Fibroblast of mammary gland (primary cell): ENCODE results near the gene MAGI1.

Experiments
- DNase-seq: peaks from one replicate; pipeline ENCODE4 v3.0.0-alpha.2; 2010; ENCODE audit warnings: low read depth
- H3K4me3 ChIP-seq: 2 replicates; pipeline ENCODE4 v1.5.1; 2011; ENCODE audit warnings: low read depth, mild to moderate bottlenecking, low read length, moderate library complexity; ENCODE audit not compliant: control insufficient read depth
- TF ChIP-seq, protein P1 (sequence below): conservative IDR thresholded peaks from 2 replicates; pipeline ENCODE4 v1.5.1; 2011; ENCODE audit warnings: low read depth, low read length, inconsistent platforms; ENCODE audit not compliant: control insufficient read depth, insufficient read depth

Gene MAGI1

DNA sequence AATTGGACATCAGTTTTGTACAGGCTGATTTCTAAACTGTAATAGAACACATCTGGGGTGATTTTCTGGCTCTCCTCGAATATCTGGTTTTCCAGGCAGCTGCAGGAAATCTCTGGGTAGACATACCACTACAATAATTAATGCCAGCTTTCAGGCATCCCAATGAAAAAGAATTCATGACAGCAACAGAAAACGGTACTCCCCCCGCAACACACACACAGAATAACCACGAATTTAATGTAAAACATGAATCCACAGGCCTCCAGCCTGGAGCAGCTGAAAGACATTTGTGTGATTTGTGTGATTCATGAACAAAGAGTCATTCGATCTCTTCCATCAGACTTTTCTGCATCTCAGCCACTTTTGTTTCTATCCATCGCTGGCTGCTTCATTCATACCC lies 262.2 kb downstream of the MAGI1 start:
- TF ChIP-seq, protein P1, sequence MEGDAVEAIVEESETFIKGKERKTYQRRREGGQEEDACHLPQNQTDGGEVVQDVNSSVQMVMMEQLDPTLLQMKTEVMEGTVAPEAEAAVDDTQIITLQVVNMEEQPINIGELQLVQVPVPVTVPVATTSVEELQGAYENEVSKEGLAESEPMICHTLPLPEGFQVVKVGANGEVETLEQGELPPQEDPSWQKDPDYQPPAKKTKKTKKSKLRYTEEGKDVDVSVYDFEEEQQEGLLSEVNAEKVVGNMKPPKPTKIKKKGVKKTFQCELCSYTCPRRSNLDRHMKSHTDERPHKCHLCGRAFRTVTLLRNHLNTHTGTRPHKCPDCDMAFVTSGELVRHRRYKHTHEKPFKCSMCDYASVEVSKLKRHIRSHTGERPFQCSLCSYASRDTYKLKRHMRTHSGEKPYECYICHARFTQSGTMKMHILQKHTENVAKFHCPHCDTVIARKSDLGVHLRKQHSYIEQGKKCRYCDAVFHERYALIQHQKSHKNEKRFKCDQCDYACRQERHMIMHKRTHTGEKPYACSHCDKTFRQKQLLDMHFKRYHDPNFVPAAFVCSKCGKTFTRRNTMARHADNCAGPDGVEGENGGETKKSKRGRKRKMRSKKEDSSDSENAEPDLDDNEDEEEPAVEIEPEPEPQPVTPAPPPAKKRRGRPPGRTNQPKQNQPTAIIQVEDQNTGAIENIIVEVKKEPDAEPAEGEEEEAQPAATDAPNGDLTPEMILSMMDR = no peak
- H3K4me3 ChIP-seq = no peak overlapping the region

DNA sequence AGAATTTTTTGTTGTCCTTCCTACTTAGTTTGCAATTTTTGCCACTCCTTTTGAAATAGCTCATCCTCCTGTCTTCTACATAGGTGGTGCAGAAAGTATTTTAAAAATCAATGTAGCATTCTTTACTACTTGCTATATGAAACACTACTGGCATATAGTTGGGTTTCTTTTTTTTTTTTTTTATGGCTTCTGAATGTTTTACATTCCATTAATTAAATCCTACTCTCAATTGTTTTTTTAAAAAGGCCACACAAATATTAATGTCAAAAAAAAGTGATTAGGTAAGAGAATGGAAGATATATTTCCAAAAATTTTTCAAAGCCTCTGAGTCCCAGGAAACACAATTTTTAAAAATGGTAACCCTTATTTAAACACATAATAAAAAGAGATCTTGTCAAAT lies 262.6 kb downstream of the MAGI1 start:
- no peak overlapping the region for H3K4me3 ChIP-seq
- TF ChIP-seq, protein P1 = no peak
- DNase-seq = no peak

More for the DNA sequence above, 262.2 kb downstream of the MAGI1 start:
- peak; percentile 73 for DNase-seq

DNA sequence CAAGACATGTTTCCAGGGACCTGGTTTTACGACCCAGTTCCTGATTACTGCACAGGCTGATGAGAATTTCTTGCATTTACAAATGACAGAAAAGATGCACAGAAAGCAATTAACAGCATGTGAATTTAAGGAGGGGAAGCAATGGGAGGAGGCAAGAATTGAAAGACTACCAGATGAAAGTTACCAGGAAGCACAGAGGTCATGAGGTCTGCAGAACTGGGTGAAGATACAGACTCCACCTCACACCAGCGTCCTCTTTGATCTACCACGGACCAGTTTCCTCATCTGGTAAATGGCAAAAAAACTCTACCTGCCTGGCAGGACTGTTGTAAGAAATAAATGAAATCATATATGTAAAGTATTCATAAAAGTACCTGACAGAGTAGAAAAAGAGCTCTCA lies 266.0 kb downstream of the MAGI1 start:
- no peak for DNase-seq
- TF ChIP-seq, protein P1 = no peak
- no peak overlapping the region for H3K4me3 ChIP-seq

DNA sequence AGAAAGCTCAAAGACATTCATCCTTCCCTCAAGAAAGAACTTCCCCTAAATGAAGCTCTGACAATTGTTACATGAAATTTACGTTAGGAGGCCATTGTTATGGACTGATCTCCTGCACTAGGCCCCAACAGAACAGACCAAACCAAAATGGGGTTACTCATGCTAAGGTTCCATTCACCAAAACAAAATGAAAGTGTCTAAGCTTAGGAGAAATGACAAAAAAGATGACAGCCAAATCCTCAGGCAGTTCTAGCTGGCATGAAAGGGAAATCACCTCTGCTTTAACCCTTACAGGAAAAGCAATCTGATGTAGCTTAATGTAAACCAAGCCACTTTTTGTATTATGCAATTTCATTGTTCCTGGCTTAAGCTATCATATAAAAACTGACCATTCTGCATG lies 271.2 kb downstream of the MAGI1 start:
- TF ChIP-seq, protein P1 = no peak
- H3K4me3 ChIP-seq = no peak overlapping the region
- no peak for DNase-seq

DNA sequence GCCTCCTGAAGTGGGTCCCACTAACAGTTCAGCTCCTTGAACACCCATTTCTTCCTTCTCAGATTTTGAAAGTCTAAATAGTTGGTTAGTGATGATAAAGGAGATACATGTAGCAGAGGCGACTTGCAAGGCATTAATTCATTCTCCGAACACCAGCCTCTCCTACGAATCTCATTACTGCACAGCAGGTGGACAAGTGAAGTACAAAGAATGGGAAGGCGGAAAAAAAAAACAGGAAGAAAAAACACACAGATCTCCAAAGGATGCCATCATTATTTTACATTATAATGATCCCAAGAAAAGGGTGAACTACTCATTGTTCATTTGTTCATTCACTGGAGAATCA lies 276.5 kb downstream of the MAGI1 start:
- no peak for DNase-seq
- TF ChIP-seq, protein P1 = no peak
- H3K4me3 ChIP-seq = no peak overlapping the region

DNA sequence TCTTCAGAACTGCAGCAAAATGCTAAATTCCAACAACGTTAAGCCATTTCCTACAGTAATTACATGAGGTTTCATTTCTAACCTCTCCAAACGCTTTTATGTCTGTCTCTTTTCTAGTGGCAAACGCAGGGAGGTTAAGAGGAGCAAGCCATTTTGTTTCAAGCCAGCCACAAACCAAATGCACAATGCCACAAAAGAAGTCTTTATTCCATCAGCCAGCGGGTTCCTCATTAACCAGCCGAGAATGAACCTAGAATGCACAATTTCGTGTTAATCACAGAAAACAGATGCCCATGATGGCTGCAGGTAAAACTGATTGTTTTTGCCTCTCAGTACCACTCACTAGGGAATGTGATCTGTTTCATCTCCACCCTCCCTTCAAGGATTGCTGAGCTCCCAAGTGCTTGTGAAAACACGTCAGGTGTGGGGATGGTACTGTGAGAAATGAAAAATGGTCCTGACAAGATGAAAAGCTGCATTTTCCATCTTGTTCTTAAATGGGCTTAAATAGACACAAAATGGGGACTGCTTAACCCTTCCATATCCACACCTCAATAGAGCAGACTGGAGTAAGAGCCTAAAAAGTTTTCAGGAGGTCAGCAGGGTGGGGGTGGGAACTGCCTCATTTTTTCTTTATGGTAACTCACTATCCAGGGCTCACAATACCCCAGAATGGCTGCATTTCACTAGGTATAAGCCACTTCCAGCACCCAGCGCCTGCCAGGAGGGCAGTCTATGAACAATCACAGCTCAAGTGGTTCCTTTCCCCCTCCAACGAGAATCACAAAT lies 277.1 kb downstream of the MAGI1 start:
- no peak overlapping the region for H3K4me3 ChIP-seq
- TF ChIP-seq, protein P1 = no peak
- DNase-seq = no peak
